Fibroblast of upper back skin (primary cell): Measurements from ENCODE around the gene SV2A.
"Not testable (repeated sequence)": the region's sequence is repeated elsewhere in the genome, so short reads cannot be mapped to it uniquely, and the experiment has no call there.

Experiments used
- DNase-seq: peaks from one replicate; pipeline ENCODE4 v3.0.0-alpha.2; 2013

The SV2A gene

GRCh38 chr1:149928401-149928724 lies 10.7 kb upstream of the SV2A start:
- no peak for DNase-seq

- DNase-seq: peak; percentile 90
These were observed 10.1 kb upstream of the SV2A start, which contains the start of gene SF3B4 for GRCh38 chr1:149927563-149928400. Gene SF3B4, minus strand, starts transcription at chr1:149927803. Its CDS starts 44 bp downstream, at chr1:149927759.

- DNase-seq: no peak
These were observed 9.5 kb upstream of the SV2A start for GRCh38 chr1:149927056-149927562.

DNA sequence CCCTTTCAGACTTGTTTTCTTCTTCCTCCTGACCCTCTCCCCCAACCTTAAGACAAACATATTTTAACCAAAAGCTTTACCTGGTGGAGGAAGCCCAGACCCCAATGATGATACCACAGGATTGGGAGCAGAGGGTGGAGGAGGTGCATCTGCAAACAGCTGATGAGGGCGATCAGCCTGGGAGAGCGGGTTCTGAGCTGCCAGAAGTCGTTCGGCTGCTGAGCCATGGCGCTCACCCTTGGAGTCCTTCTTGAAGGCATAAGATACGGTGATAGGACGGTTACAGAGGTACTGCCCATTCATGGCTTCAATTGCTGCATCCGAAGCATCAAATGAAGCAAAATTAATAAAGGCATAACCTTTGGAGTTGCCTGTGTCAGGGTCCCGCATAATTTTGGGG lies 8.7 kb upstream of the SV2A start:
- no peak for DNase-seq

- DNase-seq: no peak
These were observed 8.1 kb upstream of the SV2A start for GRCh38 chr1:149925751-149926150.

DNA sequence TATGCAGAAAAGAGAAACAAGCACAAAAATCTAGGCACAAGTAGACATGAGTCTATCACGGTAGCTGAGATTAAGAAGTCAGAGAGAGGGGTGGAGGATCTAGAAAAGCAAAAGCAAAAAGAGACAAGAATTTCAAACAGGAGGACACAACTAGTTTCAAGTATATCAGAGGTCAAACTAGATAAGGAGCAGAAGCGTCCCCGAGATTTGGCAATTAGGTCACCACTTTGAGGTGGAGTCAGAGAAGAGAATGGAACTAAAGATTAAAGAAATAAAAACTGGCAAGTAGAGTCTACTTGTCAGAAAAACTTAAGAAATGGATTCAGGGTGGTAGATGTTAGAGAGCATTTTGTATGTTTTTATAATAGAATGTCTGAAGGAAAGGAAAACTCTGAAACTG lies 7.7 kb upstream of the SV2A start:
- no peak for DNase-seq

DNA sequence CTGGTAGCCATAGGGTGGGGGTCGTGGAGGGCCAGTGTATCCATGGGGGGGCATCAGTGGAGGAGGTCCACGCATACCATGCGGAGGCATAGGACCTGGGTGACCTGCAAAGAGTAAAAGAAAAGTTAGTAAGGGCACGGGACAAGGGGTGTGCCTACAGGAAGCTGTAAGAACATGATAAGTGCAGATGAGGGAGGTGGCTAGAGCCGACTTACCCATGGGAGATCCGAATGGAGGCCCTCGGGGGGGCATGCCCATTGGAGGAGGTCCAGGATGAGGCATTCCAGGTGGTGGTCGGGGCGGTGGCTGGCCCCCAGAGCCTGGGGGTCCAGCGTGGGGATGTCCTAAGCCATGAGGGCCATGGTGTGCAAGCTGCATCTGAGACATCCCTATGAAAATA lies 6.0 kb upstream of the SV2A start:
- DNase-seq: no peak

DNA sequence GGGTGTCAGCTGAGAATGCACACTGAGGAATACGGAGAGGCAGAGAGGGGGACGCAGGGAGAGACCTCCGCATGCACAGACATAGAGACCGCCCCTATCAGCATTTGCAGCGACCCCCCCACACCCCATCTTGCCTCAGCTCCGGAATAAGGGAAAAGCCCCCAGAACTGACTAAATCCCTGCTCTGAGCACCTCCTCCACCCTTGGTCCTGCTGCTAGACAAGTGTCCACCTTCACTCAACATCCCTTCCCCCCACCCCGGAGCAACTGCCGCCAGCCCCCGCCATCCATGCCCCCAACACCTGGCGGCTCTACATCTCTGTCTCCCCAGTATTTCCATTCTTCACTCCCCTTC lies 769 bp downstream of the SV2A start:
- no peak for DNase-seq

DNA sequence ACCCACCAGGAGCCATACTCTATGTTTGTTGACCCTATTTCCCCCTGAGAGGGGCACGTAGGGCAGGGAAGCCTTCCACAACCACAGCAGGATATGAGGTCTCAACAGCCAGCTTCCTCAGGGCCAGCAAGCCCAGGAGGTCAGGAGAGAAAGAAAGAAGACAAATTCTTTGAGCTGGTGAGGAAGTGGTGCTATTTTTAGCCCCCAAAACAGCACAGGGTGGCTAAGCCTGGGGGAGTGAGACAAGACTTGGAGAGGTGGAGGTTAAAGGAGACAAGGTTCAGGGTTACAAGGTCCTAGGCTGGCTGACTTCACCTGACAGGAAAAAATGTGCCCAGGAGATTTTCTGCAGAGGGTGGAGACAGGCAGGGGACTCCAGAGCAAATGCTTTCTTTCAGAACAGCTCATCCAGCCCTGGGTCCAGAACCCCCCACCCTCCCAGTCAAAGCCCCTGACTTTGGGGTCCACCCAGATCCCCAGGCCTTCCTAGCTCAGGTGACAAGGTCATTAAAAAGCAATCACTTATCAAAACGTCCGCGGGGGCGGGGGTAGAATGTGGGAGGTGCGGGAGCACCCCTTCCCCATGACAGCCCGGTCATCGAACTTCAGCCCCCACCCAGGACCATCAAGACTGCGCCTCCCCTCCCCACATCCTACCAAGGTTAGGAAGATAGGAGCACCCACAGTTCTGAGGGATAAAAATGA lies 1.3 kb downstream of the SV2A start:
- no peak for DNase-seq

GRCh38 chr1:149915429-149916192 lies 2.0 kb downstream of the SV2A start:
- no peak for DNase-seq

- no peak for DNase-seq
These were observed 3.1 kb downstream of the SV2A start for GRCh38 chr1:149914545-149914944.

DNA sequence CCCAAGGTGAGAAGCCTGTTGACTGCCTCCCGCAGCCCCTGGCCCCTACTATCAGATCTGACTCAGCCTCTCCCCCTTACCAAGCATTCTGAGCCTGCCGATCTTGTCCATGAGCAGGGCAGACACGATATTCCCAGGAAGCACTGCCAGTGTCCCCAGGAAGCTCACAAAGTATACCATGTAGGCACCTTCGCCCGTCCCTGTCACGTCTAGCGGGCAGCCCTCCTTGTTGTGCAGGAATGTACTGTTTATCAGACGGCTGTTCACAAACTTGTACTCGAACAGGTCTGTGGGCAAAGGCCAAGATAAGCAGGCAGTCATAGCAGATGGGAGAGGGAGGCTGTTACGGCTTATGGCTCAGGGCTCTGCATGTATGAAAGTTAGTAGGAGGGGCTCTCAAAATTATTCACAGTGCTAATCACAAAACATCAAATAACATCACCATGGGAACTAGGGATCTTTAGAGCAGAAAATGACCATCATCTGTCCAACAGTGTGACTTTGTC lies 11.0 kb downstream of the SV2A start:
- DNase-seq: no peak

- no peak for DNase-seq
These were observed 13.7 kb downstream of the SV2A start for GRCh38 chr1:149903836-149904491.

DNA sequence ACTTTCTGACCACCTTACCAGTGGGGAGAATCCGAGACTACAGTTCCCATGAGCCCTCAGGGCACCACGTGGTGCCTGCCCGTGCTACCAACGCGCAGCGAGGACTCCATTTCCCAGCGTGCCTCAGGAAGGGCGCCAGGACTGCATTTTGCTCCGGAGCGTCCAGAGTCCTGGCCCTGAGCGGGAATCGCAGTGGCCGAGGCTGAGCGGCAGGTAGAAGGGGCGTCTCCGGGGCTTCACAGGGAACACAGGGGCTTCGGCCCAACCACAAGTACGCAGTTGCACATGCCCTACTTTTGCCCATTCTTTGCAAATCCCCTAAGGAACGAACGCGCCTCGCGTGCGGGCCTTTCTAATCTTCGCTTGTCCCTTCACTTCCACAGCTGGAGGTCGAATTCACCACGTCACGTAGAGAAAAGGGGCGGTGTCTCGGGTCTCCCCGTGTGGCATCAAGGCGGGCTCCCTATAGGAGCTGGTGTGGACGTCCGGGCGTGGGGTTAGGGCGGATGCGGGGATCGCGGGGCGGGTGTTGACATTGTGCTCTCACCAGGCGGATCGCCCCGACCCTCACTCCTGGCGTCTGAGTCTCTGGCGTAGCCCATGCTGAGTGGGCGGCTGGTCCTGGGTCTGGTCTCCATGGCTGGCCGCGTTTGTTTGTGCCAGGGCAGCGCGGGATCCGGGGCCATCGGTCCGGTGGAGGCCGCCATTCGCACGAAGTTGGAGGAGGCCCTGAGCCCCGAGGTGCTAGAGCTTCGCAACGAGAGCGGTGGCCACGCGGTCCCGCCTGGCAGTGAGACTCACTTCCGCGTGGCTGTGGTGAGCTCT lies 18.0 kb downstream of the SV2A start, which contains the start of gene BOLA1:
Gene BOLA1 (plus strand): TSS at position 109 of the 825 bp plus-strand sequence. CDS start 492 bp downstream, at position 601.
- DNase-seq: peak; percentile 92

DNA sequence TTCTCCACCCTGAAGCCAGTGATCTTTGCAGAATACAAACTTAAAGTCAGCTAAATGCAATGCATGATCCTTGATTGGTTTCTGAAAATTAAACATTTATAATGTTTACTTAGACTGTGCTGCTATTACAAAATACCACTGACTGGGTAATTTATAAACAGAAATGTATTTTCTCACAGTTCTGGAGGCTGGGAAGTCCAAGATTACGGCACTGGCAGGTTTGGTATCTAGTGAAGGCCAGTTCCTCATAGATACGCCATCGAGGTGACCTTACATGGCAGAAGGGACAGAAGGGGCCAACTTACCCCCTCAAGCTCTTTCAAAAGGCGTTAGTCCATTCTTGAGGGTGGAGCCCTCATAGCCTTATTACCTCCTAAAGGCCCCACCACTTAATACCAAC lies 21.1 kb downstream of the SV2A start:
- no peak for DNase-seq

DNA sequence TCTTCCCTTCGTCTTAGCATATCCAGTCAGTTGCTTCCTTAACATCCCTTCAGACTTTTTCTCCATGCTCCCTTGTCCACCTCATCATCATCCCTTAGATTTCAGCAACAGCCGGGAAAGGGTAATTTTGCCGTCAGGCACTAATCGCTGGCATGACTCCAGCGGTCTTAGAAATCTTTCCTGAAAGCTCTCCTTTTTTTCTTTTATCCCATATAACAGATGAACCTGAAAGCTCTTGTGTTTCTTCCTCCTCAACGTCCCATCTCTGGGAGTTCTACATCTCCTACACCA lies 28.7 kb downstream of the SV2A start:
- peak; percentile 51 for DNase-seq

GRCh38 chr1:149888247-149888998 lies 29.2 kb downstream of the SV2A start:
- DNase-seq: peak; percentile 93

DNA sequence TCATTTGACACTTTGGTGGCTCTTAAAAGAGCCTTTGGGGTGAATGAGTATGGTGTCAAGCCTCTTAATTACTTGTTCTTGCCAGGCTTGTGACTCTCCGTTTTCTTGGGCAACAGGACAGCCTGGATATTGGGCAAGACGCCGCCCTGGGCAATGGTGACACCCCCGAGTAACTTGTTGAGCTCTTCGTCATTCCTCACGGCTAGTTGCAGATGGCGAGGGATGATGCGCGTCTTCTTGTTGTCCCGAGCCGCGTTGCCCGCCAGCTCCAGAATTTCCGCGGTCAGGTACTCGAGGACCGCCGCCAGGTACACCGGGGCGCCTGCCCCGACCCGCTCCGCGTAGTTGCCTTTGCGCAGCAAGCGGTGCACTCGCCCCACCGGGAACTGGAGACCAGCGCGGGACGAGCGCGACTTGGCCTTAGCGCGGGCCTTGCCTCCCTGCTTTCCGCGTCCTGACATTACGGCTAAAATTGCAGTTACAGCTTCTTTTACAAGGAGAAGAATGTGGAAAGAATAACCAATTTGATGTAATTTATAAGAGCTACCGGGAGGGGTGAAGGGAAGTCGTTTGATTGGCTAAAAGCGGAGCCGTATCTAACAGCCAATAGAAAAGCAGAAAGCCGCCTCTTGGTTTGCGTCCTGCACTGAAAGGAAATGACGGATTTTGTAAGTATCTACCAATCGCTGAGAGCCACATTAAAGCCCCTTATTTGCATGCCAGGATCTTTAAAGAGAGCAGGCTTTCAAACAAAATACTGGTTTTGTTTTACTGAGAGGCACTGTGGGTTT lies 30.0 kb downstream of the SV2A start:
- peak; percentile 99 for DNase-seq

DNA sequence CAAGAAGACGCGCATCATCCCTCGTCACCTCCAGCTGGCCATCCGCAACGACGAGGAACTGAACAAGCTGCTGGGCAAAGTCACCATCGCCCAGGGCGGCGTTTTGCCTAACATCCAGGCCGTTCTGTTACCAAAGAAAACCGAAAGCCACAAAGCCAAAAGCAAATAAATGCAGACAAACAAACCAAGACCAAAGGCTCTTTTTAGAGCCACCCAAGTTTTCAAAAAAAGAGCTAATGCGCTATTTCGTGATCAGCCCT lies 30.5 kb downstream of the SV2A start:
- DNase-seq: not testable (repeated sequence)

DNA sequence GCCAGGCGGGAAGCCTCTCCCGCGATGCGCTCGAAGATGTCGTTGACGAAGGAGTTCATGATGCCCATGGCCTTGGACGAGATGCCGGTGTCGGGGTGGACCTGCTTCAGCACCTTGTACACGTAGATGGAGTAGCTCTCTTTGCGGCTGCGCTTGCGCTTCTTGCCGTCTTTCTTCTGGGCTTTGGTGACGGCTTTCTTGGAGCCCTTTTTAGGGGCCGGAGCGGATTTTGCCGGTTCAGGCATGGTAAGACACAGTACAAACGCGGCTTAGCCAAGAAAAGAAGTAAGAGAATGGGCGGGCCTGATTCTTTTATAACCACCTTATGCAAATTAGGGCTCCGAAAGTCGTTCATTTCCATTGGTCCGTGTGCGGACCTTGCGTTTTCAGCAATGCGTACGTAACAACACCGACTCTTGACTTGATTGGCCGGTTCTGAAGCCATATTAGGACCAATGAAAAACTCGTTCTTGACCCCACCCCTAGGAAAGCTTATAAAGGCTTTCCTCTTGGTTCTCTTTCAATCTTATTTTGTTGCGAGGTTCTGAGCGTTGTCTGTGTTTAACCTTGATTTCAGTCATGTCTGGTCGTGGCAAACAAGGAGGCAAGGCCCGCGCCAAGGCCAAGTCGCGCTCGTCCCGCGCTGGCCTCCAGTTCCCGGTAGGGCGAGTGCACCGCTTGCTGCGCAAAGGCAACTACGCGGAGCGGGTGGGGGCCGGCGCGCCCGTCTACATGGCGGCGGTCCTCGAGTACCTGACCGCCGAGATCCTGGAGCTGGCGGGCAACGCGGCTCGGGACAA lies 31.0 kb downstream of the SV2A start:
- DNase-seq: peak; percentile 100
